ENCODE data around the gene CST3.

Gene CST3

DNA sequence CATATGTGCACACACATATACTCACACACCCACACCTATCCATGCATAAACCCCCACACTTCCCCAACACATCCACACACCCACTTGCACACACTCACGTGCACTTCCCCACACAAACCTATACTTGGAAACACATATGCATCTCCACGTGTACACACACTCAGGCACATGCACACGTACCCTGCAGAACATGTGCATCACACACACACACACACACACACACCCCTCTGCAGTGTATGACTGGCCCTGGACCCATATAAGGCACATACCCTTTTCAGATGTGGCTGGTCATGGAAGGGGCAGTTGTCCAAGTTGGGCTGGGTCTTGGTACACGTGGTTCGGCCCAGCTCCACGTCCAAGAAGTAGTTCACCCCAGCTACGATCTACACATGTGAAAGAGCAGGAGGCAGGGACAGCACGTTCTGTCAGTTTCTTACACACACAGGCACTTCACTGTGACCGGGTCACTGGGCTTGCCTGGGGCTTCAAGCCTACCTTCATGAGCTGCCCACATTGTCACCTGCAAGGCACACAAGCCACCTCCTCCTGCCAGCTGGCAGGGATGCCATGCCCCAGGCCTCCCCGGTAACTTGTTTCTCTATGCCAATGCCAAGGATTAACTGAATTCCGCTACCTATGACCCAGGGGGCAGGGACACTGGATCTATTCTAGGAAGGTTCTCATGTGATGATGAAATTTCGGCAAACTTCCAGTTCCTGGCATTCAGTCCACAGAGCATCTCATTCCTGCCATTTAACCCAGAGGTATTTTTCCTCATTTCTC, 2.6 kb downstream of the CST3 start:
- DNase-seq, result no peak
- H2AK5ac ChIP-seq (ENCODE audit: low read length), result no peak overlapping the region
- H3K4me3 ChIP-seq (ENCODE audit: low read length), result no peak overlapping the region
- no peaks in the 10 kb centered on the region for H3K27me3 ChIP-seq (ENCODE audit: insufficient read depth, low read length, poor library complexity)
- H3K18ac ChIP-seq (ENCODE audit: low read length), result no peak overlapping the region
- no peaks in the 10 kb centered on the region for H3K4me1 ChIP-seq (ENCODE audit: control insufficient read depth, low read depth, low read length)
- H2BK15ac ChIP-seq (replicated peaks; ENCODE audit: low read depth), result no peak overlapping the region
- H3K23ac ChIP-seq (ENCODE audit: low read length), result no peak overlapping the region
- no peak overlapping the region for H3K27ac ChIP-seq (ENCODE audit: low read depth, low read length)
- no peak overlapping the region for H3K9ac ChIP-seq (ENCODE audit: low read length)
- no peak overlapping the region for H3K4ac ChIP-seq (ENCODE audit: low read depth, low read length)
- H3K79me1 ChIP-seq (ENCODE audit: low read length), result no peaks in the 10 kb centered on the region
- H4K8ac ChIP-seq (ENCODE audit: low read depth, low read length), result no peak overlapping the region
- no peak overlapping the region for H2BK120ac ChIP-seq (ENCODE audit: low read depth, low read length)
- no CpG with 5 or more reads among the region's 12 CpGs for WGBS (ENCODE audit: extremely low coverage, insufficient coverage, low lambda C conversion rate)
- H3K36me3 ChIP-seq (ENCODE audit: control insufficient read depth, insufficient read depth, low read length), result no peaks in the 10 kb centered on the region
- no peak overlapping the region for H2BK5ac ChIP-seq (ENCODE audit: low read length)
- no peak overlapping the region for H3K56ac ChIP-seq (ENCODE audit: low read length)
- H3K79me2 ChIP-seq (ENCODE audit: control insufficient read depth, insufficient read depth, low read length), result no peaks in the 10 kb centered on the region
- no peak overlapping the region for H4K5ac ChIP-seq (ENCODE audit: low read length)
- H3K4me2 ChIP-seq (ENCODE audit: low read length), result no peak overlapping the region

GRCh38 chr20:23634044-23634801, 3.5 kb downstream of the CST3 start:
- Histone ChIP-seq H3K4me1 (ENCODE audit: control insufficient read depth, low read depth, low read length) (no peaks in the 10 kb centered on the region), H4K5ac (ENCODE audit: low read length) (no peak overlapping the region), H3K56ac (ENCODE audit: low read length) (no peak overlapping the region)

GRCh38 chr20:23632711-23633573, 4.8 kb downstream of the CST3 start:
- H3K4me2 ChIP-seq (ENCODE audit: low read length), result no peak overlapping the region
- no CpG with 5 or more reads among the region's 8 CpGs for WGBS (ENCODE audit: extremely low coverage, insufficient coverage, low lambda C conversion rate)
- no peak overlapping the region for H3K4me3 ChIP-seq (ENCODE audit: low read length)
- H3K56ac ChIP-seq (ENCODE audit: low read length), result no peak overlapping the region
- no peaks in the 10 kb centered on the region for H3K27me3 ChIP-seq (ENCODE audit: insufficient read depth, low read length, poor library complexity)
- no peak overlapping the region for H2BK15ac ChIP-seq (replicated peaks; ENCODE audit: low read depth)
- no peak overlapping the region for H3K23ac ChIP-seq (ENCODE audit: low read length)
- no peak for DNase-seq
- no peak overlapping the region for H3K18ac ChIP-seq (ENCODE audit: low read length)
- no peaks in the 10 kb centered on the region for H3K36me3 ChIP-seq (ENCODE audit: control insufficient read depth, insufficient read depth, low read length)
- H2BK120ac ChIP-seq (ENCODE audit: low read depth, low read length), result no peak overlapping the region
- no peak overlapping the region for H2AK5ac ChIP-seq (ENCODE audit: low read length)
- no peaks in the 10 kb centered on the region for H3K79me1 ChIP-seq (ENCODE audit: low read length)
- no peak overlapping the region for H3K4ac ChIP-seq (ENCODE audit: low read depth, low read length)
- H2BK5ac ChIP-seq (ENCODE audit: low read length), result no peak overlapping the region
- no peak overlapping the region for H4K8ac ChIP-seq (ENCODE audit: low read depth, low read length)
- H3K9ac ChIP-seq (ENCODE audit: low read length), result no peak overlapping the region
- no peak overlapping the region for H3K27ac ChIP-seq (ENCODE audit: low read depth, low read length)
- no peak overlapping the region for H4K5ac ChIP-seq (ENCODE audit: low read length)
- H3K79me2 ChIP-seq (ENCODE audit: control insufficient read depth, insufficient read depth, low read length), result no peaks in the 10 kb centered on the region
- H3K4me1 ChIP-seq (ENCODE audit: control insufficient read depth, low read depth, low read length), result peaks cover 2% of the 10 kb centered on the region

More at GRCh38 chr20:23634044-23634801, 3.5 kb downstream of the CST3 start:
- Histone ChIP-seq H3K79me1 (ENCODE audit: low read length) (no peaks in the 10 kb centered on the region), H3K23ac (ENCODE audit: low read length) (no peak overlapping the region), H3K4me3 (ENCODE audit: low read length) (no peak overlapping the region), H2BK5ac (ENCODE audit: low read length) (no peak overlapping the region), H4K8ac (ENCODE audit: low read depth, low read length) (no peak overlapping the region), H2BK120ac (ENCODE audit: low read depth, low read length) (no peak overlapping the region), H3K4me2 (ENCODE audit: low read length) (no peak overlapping the region), H2BK15ac (replicated peaks; ENCODE audit: low read depth) (no peak overlapping the region), H3K27me3 (ENCODE audit: insufficient read depth, low read length, poor library complexity) (no peaks in the 10 kb centered on the region), H3K9ac (ENCODE audit: low read length) (no peak overlapping the region), H3K27ac (ENCODE audit: low read depth, low read length) (no peak overlapping the region), H3K4ac (ENCODE audit: low read depth, low read length) (no peak overlapping the region), H3K18ac (ENCODE audit: low read length) (no peak overlapping the region), H2AK5ac (ENCODE audit: low read length) (no peak overlapping the region), H3K36me3 (ENCODE audit: control insufficient read depth, insufficient read depth, low read length) (no peaks in the 10 kb centered on the region), H3K79me2 (ENCODE audit: control insufficient read depth, insufficient read depth, low read length) (no peaks in the 10 kb centered on the region)
- WGBS (ENCODE audit: extremely low coverage, insufficient coverage, low lambda C conversion rate), result no CpG with 5 or more reads among the region's 8 CpGs
- no peak for DNase-seq

DNA sequence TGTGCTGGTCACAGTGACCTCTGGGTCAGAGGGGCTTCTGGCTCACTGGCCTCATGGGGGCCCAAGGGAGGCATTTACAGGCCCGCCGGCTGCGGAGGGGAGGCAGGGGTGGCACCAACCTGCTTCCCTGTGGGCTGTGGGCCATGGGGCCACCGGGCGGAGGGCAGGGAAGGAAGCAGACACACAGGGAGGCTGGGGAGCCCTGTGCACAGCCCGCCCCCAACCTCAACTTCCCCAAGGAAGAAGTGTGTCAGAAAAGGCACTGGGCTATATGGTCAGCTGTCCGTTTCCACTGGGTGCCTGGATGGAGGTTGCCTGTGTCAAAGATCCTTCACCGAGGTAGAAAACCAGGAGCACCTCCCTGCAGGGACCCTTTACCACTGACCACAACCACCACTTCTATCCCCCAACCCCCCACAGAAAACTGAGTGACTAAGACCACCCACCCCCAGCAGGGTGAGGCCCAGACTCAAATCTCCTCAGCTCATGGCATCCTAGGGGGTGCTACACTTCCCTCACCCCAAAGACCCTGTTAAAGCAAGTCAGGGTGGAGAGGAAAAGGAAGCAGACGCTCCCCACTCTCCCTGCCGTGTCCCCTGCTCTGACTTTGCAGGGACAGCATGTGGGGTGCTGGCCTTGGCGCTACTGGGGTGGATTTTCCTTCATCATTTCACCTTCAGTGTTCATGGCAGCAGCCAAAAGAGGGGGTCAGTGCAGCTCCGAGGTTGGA, 5.6 kb downstream of the CST3 start:
- H3K27ac ChIP-seq (ENCODE audit: low read depth, low read length), result no peak overlapping the region
- peaks cover 2% of the 10 kb centered on the region for H3K4me1 ChIP-seq (ENCODE audit: control insufficient read depth, low read depth, low read length)
- H3K27me3 ChIP-seq (ENCODE audit: insufficient read depth, low read length, poor library complexity), result no peaks in the 10 kb centered on the region
- no peaks in the 10 kb centered on the region for H3K79me2 ChIP-seq (ENCODE audit: control insufficient read depth, insufficient read depth, low read length)
- no peak overlapping the region for H4K8ac ChIP-seq (ENCODE audit: low read depth, low read length)
- no peak overlapping the region for H3K4me2 ChIP-seq (ENCODE audit: low read length)
- H3K9ac ChIP-seq (ENCODE audit: low read length), result no peak overlapping the region
- no peak overlapping the region for H3K23ac ChIP-seq (ENCODE audit: low read length)
- no peak overlapping the region for H3K56ac ChIP-seq (ENCODE audit: low read length)
- H3K79me1 ChIP-seq (ENCODE audit: low read length), result no peaks in the 10 kb centered on the region
- H3K36me3 ChIP-seq (ENCODE audit: control insufficient read depth, insufficient read depth, low read length), result no peaks in the 10 kb centered on the region
- no peak overlapping the region for H2AK5ac ChIP-seq (ENCODE audit: low read length)
- no peak overlapping the region for H2BK120ac ChIP-seq (ENCODE audit: low read depth, low read length)
- H3K4ac ChIP-seq (ENCODE audit: low read depth, low read length), result no peak overlapping the region
- no peak overlapping the region for H3K18ac ChIP-seq (ENCODE audit: low read length)
- H2BK5ac ChIP-seq (ENCODE audit: low read length), result no peak overlapping the region
- H4K5ac ChIP-seq (ENCODE audit: low read length), result no peak overlapping the region
- no peak overlapping the region for H2BK15ac ChIP-seq (replicated peaks; ENCODE audit: low read depth)
- WGBS (ENCODE audit: extremely low coverage, insufficient coverage, low lambda C conversion rate), result no CpG with 5 or more reads among the region's 12 CpGs
- H3K4me3 ChIP-seq (ENCODE audit: low read length), result no peak overlapping the region
- no peak for DNase-seq

DNA sequence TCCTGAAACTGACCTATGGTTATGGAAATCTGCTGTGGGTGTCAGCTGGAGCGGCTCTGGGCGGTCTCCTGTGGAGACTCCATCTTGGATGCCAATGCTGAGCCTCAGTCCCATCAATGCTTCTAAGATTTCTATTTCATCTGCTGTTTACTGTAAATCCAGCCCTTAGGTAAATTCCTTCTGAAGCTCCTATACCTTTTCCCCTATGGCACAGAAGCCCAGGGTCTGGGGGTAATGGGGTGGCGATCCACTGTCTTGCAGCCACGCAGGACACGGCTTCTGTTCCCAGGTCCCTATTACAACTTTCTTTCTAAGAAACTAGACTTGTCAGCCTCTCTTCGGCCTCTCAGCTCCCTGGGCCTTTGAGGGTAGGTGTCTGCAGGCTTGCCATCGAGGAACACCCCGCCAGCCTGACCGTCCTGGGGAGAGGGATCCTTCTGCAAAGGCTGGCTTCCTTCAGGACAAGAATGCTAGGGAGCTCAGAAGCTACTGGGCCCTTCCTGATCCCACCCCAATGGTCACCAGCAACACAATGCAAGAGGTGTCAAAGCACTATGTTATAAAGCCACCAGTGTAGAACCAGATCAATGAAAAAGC, 6.4 kb downstream of the CST3 start:
- no peak overlapping the region for H3K9ac ChIP-seq (ENCODE audit: low read length)
- H3K79me1 ChIP-seq (ENCODE audit: low read length), result no peaks in the 10 kb centered on the region
- H3K79me2 ChIP-seq (ENCODE audit: control insufficient read depth, insufficient read depth, low read length), result no peaks in the 10 kb centered on the region
- H4K8ac ChIP-seq (ENCODE audit: low read depth, low read length), result no peak overlapping the region
- no peak overlapping the region for H3K4me3 ChIP-seq (ENCODE audit: low read length)
- H3K4ac ChIP-seq (ENCODE audit: low read depth, low read length), result no peak overlapping the region
- no peaks in the 10 kb centered on the region for H3K36me3 ChIP-seq (ENCODE audit: control insufficient read depth, insufficient read depth, low read length)
- H2BK120ac ChIP-seq (ENCODE audit: low read depth, low read length), result no peak overlapping the region
- H3K27ac ChIP-seq (ENCODE audit: low read depth, low read length), result no peak overlapping the region
- H3K4me2 ChIP-seq (ENCODE audit: low read length), result no peak overlapping the region
- peaks cover 2% of the 10 kb centered on the region for H3K4me1 ChIP-seq (ENCODE audit: control insufficient read depth, low read depth, low read length)
- H3K23ac ChIP-seq (ENCODE audit: low read length), result no peak overlapping the region
- H2AK5ac ChIP-seq (ENCODE audit: low read length), result no peak overlapping the region
- H3K27me3 ChIP-seq (ENCODE audit: insufficient read depth, low read length, poor library complexity), result no peaks in the 10 kb centered on the region
- H4K5ac ChIP-seq (ENCODE audit: low read length), result no peak overlapping the region
- H2BK5ac ChIP-seq (ENCODE audit: low read length), result no peak overlapping the region
- no CpG with 5 or more reads among the region's 9 CpGs for WGBS (ENCODE audit: extremely low coverage, insufficient coverage, low lambda C conversion rate)
- H3K18ac ChIP-seq (ENCODE audit: low read length), result no peak overlapping the region
- no peak overlapping the region for H2BK15ac ChIP-seq (replicated peaks; ENCODE audit: low read depth)
- DNase-seq, result no peak
- H3K56ac ChIP-seq (ENCODE audit: low read length), result no peak overlapping the region

Data from mesendoderm (in vitro differentiated cells).